Duodenal mucosa (tissue), 2 donors: ENCODE measurements around the gene D2HGDH.
"Not testable (repeated sequence)": the region's sequence is repeated elsewhere in the genome, so short reads cannot be mapped to it uniquely, and the experiment has no call there.

Experiments
- H3K27ac ChIP-seq: one replicate; pipeline ENCODE4 v1.7.0; 2013; ENCODE audit warnings: low read depth, low read length
- H3K27me3 ChIP-seq, 2 donors: one replicate each; pipeline ENCODE4 v1.7.0; 2013; ENCODE audit warnings: low read length in 2 of 2, control low read depth in 1 of 2; ENCODE audit not compliant: insufficient read depth in 2 of 2, control insufficient read depth in 1 of 2
- H3K36me3 ChIP-seq, 2 donors: one replicate each; pipeline ENCODE4 v1.7.0; 2013; ENCODE audit warnings: low read length in 2 of 2, control low read depth in 1 of 2; ENCODE audit not compliant: insufficient read depth in 2 of 2, control insufficient read depth in 1 of 2
- H3K4me1 ChIP-seq, 2 donors: one replicate each; pipeline ENCODE4 v1.7.0; 2013; ENCODE audit warnings: low read length in 2 of 2, control low read depth in 1 of 2; ENCODE audit not compliant: insufficient read depth in 2 of 2, control insufficient read depth in 1 of 2
- H3K4me3 ChIP-seq, 2 donors: one replicate each; pipeline ENCODE4 v1.7.0; 2013; ENCODE audit warnings: low read length in 2 of 2, low read depth in 1 of 2
- H3K9ac ChIP-seq, 2 donors: one replicate each; pipeline ENCODE4 v1.7.0; 2013; ENCODE audit warnings: low read length in 2 of 2, low read depth in 1 of 2
- H3K9me3 ChIP-seq, 2 donors: one replicate each; pipeline ENCODE4 v1.7.0; 2013; ENCODE audit warnings: low read length in 2 of 2, control low read depth in 1 of 2; ENCODE audit not compliant: control insufficient read depth in 1 of 2

D2HGDH gene

GRCh38 chr2:241788572-241788971 is 54.1 kb downstream of the D2HGDH start:
- no peaks in the 10 kb centered on the region for H3K27me3 ChIP-seq
- H3K9me3 ChIP-seq, result no peaks in the 10 kb centered on the region
- no peaks in the 10 kb centered on the region for H3K36me3 ChIP-seq
- H3K9ac ChIP-seq, result no peak overlapping the region
- H3K27ac ChIP-seq, result no peak overlapping the region
- no peak overlapping the region for H3K4me3 ChIP-seq
- no peaks in the 10 kb centered on the region for H3K4me1 ChIP-seq

GRCh38 chr2:241791385-241791784 is 57.0 kb downstream of the D2HGDH start:
- H3K9ac ChIP-seq, H3K36me3 ChIP-seq, H3K9me3 ChIP-seq, H3K4me1 ChIP-seq, H3K27me3 ChIP-seq, H3K4me3 ChIP-seq, H3K27ac ChIP-seq: not testable (repeated sequence)

- Histone ChIP-seq H3K27me3 (no peaks in the 10 kb centered on the region), H3K9me3 (no peaks in the 10 kb centered on the region), H3K4me1 (no peaks in the 10 kb centered on the region), H3K4me3 (no peak overlapping the region), H3K27ac (no peak overlapping the region), H3K36me3 (no peaks in the 10 kb centered on the region), H3K9ac (no peak overlapping the region)
Observed at GRCh38 chr2:241793385-241793784, 59.0 kb downstream of the D2HGDH start.

GRCh38 chr2:241794250-241794823 is 59.9 kb downstream of the D2HGDH start:
- Histone ChIP-seq H3K27me3 (no peaks in the 10 kb centered on the region), H3K9ac (no peak overlapping the region), H3K36me3 (no peaks in the 10 kb centered on the region), H3K9me3 (no peaks in the 10 kb centered on the region), H3K27ac (no peak overlapping the region), H3K4me1 (no peaks in the 10 kb centered on the region), H3K4me3 (no peak overlapping the region)

- H3K4me1 ChIP-seq, result no peaks in the 10 kb centered on the region
- H3K36me3 ChIP-seq, result no peaks in the 10 kb centered on the region
- H3K4me3 ChIP-seq, result no peak overlapping the region
- H3K9ac ChIP-seq, result no peak overlapping the region
- no peak overlapping the region for H3K27ac ChIP-seq
- H3K27me3 ChIP-seq, result no peaks in the 10 kb centered on the region
- no peaks in the 10 kb centered on the region for H3K9me3 ChIP-seq
Observed at GRCh38 chr2:241795021-241795999, 60.9 kb downstream of the D2HGDH start.

GRCh38 chr2:241796209-241796608 is 61.8 kb downstream of the D2HGDH start:
- H3K4me3 ChIP-seq, result no peak overlapping the region
- H3K27me3 ChIP-seq, result no peaks in the 10 kb centered on the region
- no peaks in the 10 kb centered on the region for H3K36me3 ChIP-seq
- H3K9ac ChIP-seq, result no peak overlapping the region
- H3K27ac ChIP-seq, result no peak overlapping the region
- H3K4me1 ChIP-seq, result no peaks in the 10 kb centered on the region
- no peaks in the 10 kb centered on the region for H3K9me3 ChIP-seq

GRCh38 chr2:241796610-241797138 is 62.2 kb downstream of the D2HGDH start:
- H3K9ac ChIP-seq, result no peak overlapping the region
- no peaks in the 10 kb centered on the region for H3K36me3 ChIP-seq
- no peak overlapping the region for H3K27ac ChIP-seq
- no peak overlapping the region for H3K4me3 ChIP-seq
- no peaks in the 10 kb centered on the region for H3K9me3 ChIP-seq
- H3K4me1 ChIP-seq, result no peaks in the 10 kb centered on the region
- no peaks in the 10 kb centered on the region for H3K27me3 ChIP-seq

- H3K4me1 ChIP-seq, result no peaks in the 10 kb centered on the region
- H3K9ac ChIP-seq, result no peak overlapping the region
- H3K27me3 ChIP-seq, result peaks cover 0 to under 1% of the 10 kb centered on the region in 2 donors
- no peaks in the 10 kb centered on the region for H3K9me3 ChIP-seq
- H3K4me3 ChIP-seq, result no peak overlapping the region
- no peak overlapping the region for H3K27ac ChIP-seq
- H3K36me3 ChIP-seq, result no peaks in the 10 kb centered on the region
Observed at GRCh38 chr2:241797441-241798080, 63.1 kb downstream of the D2HGDH start.

GRCh38 chr2:241798081-241798630 is 63.7 kb downstream of the D2HGDH start:
- no peaks in the 10 kb centered on the region for H3K36me3 ChIP-seq
- H3K27ac ChIP-seq, result no peak overlapping the region
- peaks cover 2 to 7% of the 10 kb centered on the region in 2 donors for H3K27me3 ChIP-seq
- H3K4me1 ChIP-seq, result peaks cover 0 to 5% of the 10 kb centered on the region in 2 donors
- no peaks in the 10 kb centered on the region for H3K9me3 ChIP-seq
- no peak overlapping the region for H3K9ac ChIP-seq
- H3K4me3 ChIP-seq, result no peak overlapping the region
